Pancreas (tissue), 10 donors: ENCODE data around the gene CFAP58. TPM values are rescaled to one million over a fixed set of nuclear protein-coding genes. Genes with fewer than 3 reads are reported as not detected.

Experiments used
- ATAC-seq, 4 donors: fragments of 200-7000 bp; cut with Tn5 transposase; one replicate each; pipeline versions ENCODE4 v1.8.0 to v1.9.1; 2020; ENCODE audit warnings: mild to moderate bottlenecking in 4 of 4, moderate library complexity in 4 of 4
- DNase-seq, 6 donors: peaks; one replicate each; pipeline ENCODE4 v3.0.0-alpha.2; 2020
- FAIRE-seq: peaks from 2 replicates; lab custom pipeline; 2012; peaks lifted over from hg19 to GRCh38; lab: Jason Lieb, UNC
- H3K27ac ChIP-seq, 4 donors: fragments of 200-600 bp; sonication (generic); 1 replicate in 3 of 4; 2 replicates in 1 of 4; pipeline versions ENCODE4 v1.5.0 to v1.8.0; 2020
- H3K27me3 ChIP-seq, 4 donors: fragments of 200-600 bp; one replicate each; pipeline ENCODE4 v1.8.0; 2021
- H3K36me3 ChIP-seq, 3 donors: fragments of 200-600 bp; sonication (generic) in 1 of 3; one replicate each; pipeline versions ENCODE4 v1.5.0 to v1.8.0; 2020 to 2021
- H3K4me1 ChIP-seq, 3 donors: fragments of 200-600 bp; one replicate each; pipeline ENCODE4 v1.8.0; 2021
- H3K4me3 ChIP-seq, 4 donors: fragments of 200-600 bp; sonication (generic) in 2 of 4; one replicate each; pipeline versions ENCODE4 v1.5.0 to v1.8.0; 2020 to 2021
- H3K9me3 ChIP-seq, 4 donors: fragments of 200-600 bp; one replicate each; pipeline ENCODE4 v1.8.0; 2021
- CTCF ChIP-seq, 4 donors: fragments of 200-600 bp; sonication (generic) in 3 of 4; IDR thresholded peaks; one replicate each; pipeline versions ENCODE4 v1.5.0 to v1.8.0; 2021; ENCODE audit warnings: antibody characterized with exemption in 4 of 4
- WGBS, 2 donors: extraction: QIAGEN DNeasy Blood & Tissue Kit; methylation state at CpG; one replicate each; pipeline ENCODE4 v1.1.7; 2013; 5-methylcytosine and 5-hydroxymethylcytosine counted together
- intact Hi-C, 3 donors: fragments of 100-400 bp; cut with DNase I; formaldehyde crosslinking; loops; one replicate each; pipeline versions ENCODE4 v1.11.1 to v1.14.2; 2022
- polyA plus RNA-seq, 2 donors: library from polyadenylated mRNA; stranded (reverse); fragments of 200-250 nt; gene quantifications; one replicate each; pipeline ENCODE4 v1.2.3, GENCODE V29; 2013
- total RNA-seq, 6 donors: library from RNA; stranded (reverse); fragmentation: NEBNext Ultra II Directional in 4 of 6; extraction: Animal tissue kit (Norgen Biotek cat#: 25700) in 4 of 6; gene quantifications; one replicate each; pipeline versions ENCODE4 v1.2.1 to v1.2.4, GENCODE V29; 2021 to 2023
- donor health status: healthy with polysubstance abuse.
- donor health status: DM: no; HTN: no; CAD: no; lungs with moderate emphysema.
- donor health status: DM: no; HTN: no; CAD: no.
- donor health status: control.
- donor health status: control.
- donor health status: Bipolar disorder and iron deficiency.
- donor health status: DM: yes; HTN: yes; CAD: no.
- donor health status: DM: no; HTN: no; CAD: no.
- donor health status: DM: no; HTN: no; CAD: no.
- donor health status: DM: yes; HTN: yes; CAD: no.

The CFAP58 gene
- total and polyA plus RNA-seq, 8 donors: 0.09 to 0.53 (median 0.28) TPM; not detected in 1

- 7 to 12% methylated on average over 3 of the region's 3 CpGs for WGBS, 2 donors
These were observed 10.7 kb upstream of the CFAP58 start for GRCh38 chr10:104342941-104343411.

GRCh38 chr10:104344219-104344618, 9.4 kb upstream of the CFAP58 start:
- FAIRE-seq (no peak), DNase-seq (no peak), ATAC-seq (no peak)
- Histone ChIP-seq H3K36me3 (no peaks in the 10 kb centered on the region), H3K27me3 (no peaks in the 10 kb centered on the region), H3K27ac (no peak overlapping the region), H3K9me3 (no peaks in the 10 kb centered on the region), H3K4me1 (peaks cover 7 to 15% (median 8%) of the 10 kb centered on the region in 3 donors), H3K4me3 (no peak overlapping the region)
- WGBS, 2 donors: 88 to 94% methylated on average over 1 of the region's 1 CpG
- no peak for TF ChIP-seq CTCF (IDR thresholded peaks at IDR 0.05)
- intact Hi-C loops: no loop called here

More at GRCh38 chr10:104342941-104343411, 10.7 kb upstream of the CFAP58 start:
- no peaks in the 10 kb centered on the region for H3K36me3 ChIP-seq
- no peaks in the 10 kb centered on the region for H3K9me3 ChIP-seq
- no peak overlapping the region for H3K4me3 ChIP-seq
- FAIRE-seq (no peak), ATAC-seq (no peak), DNase-seq (no peak)
- peak overlapping the region in 1 of 4 donors; percentile 9 for H3K27ac ChIP-seq
- no peaks in the 10 kb centered on the region for H3K27me3 ChIP-seq
- intact Hi-C loops: no loop called here
- TF ChIP-seq CTCF (IDR thresholded peaks at IDR 0.05): no peak
- peaks cover 7 to 15% (median 8%) of the 10 kb centered on the region in 3 donors for H3K4me1 ChIP-seq

- Histone ChIP-seq H3K4me1 (peaks cover 3 to 20% (median 6%) of the 10 kb centered on the region in 3 donors), H3K9me3 (no peaks in the 10 kb centered on the region), H3K27me3 (no peaks in the 10 kb centered on the region), H3K4me3 (no peak overlapping the region), H3K36me3 (no peaks in the 10 kb centered on the region), H3K27ac (no peak overlapping the region)
- no peak for TF ChIP-seq CTCF (IDR thresholded peaks at IDR 0.05)
- no peak for ATAC-seq
- FAIRE-seq: no peak
- intact Hi-C loops: loop anchor here in 2 of 3 donors (5.0 kb wide), 2 partner anchors 38 to 63 kb away; no protein-coding TSS in a partner anchor
- no peak for DNase-seq
These were observed 8.1 kb upstream of the CFAP58 start for GRCh38 chr10:104345515-104345914.

GRCh38 chr10:104345941-104346340, 7.7 kb upstream of the CFAP58 start:
- no peak overlapping the region for H3K4me3 ChIP-seq
- FAIRE-seq (no peak), ATAC-seq (no peak), DNase-seq (no peak)
- no peaks in the 10 kb centered on the region for H3K9me3 ChIP-seq
- no peaks in the 10 kb centered on the region for H3K27me3 ChIP-seq
- intact Hi-C loops: loop anchor here in 2 of 3 donors (5.0 kb wide), 2 partner anchors 39 to 64 kb away; no protein-coding TSS in a partner anchor
- no peak overlapping the region for H3K27ac ChIP-seq
- TF ChIP-seq CTCF (IDR thresholded peaks at IDR 0.05): no peak
- peaks cover 0 to 15% (median 1%) of the 10 kb centered on the region in 3 donors for H3K4me1 ChIP-seq
- H3K36me3 ChIP-seq: no peaks in the 10 kb centered on the region
- 75 to 83% methylated on average over 4 of the region's 4 CpGs for WGBS, 2 donors

- no peak for ATAC-seq
- H3K27ac ChIP-seq: no peak overlapping the region
- no peaks in the 10 kb centered on the region for H3K9me3 ChIP-seq
- 62 to 67% methylated on average over 4 of the region's 4 CpGs for WGBS, 2 donors
- no peak overlapping the region for H3K4me3 ChIP-seq
- no peaks in the 10 kb centered on the region for H3K27me3 ChIP-seq
- FAIRE-seq: no peak
- TF ChIP-seq CTCF (IDR thresholded peaks at IDR 0.05): no peak
- H3K4me1 ChIP-seq: peaks cover 0 to 14% (median 0%) of the 10 kb centered on the region in 3 donors
- no peaks in the 10 kb centered on the region for H3K36me3 ChIP-seq
- no peak for DNase-seq
- intact Hi-C loops: loop anchor here in 2 of 3 donors (5.0 kb wide), 2 partner anchors 40 to 65 kb away; no protein-coding TSS in a partner anchor
These were observed 6.2 kb upstream of the CFAP58 start for GRCh38 chr10:104347295-104348045.
